Activated T-helper 1 cell treated with Interleukin-2 at 50 U/mL for 16 hours (primary cell): ENCODE results near the gene ANTXR2.

Experiments
- DNase-seq: peaks from one replicate; pipeline ENCODE4 v3.0.0-alpha.2; 2020; ENCODE audit warnings: low read depth

The ANTXR2 gene

GRCh38 chr4:79987401-79987800, 85.6 kb downstream of the ANTXR2 start:
- no peak for DNase-seq

GRCh38 chr4:79983431-79983830, 89.6 kb downstream of the ANTXR2 start:
- DNase-seq, result no peak

GRCh38 chr4:79982601-79983322, 90.3 kb downstream of the ANTXR2 start:
- no peak for DNase-seq

DNA sequence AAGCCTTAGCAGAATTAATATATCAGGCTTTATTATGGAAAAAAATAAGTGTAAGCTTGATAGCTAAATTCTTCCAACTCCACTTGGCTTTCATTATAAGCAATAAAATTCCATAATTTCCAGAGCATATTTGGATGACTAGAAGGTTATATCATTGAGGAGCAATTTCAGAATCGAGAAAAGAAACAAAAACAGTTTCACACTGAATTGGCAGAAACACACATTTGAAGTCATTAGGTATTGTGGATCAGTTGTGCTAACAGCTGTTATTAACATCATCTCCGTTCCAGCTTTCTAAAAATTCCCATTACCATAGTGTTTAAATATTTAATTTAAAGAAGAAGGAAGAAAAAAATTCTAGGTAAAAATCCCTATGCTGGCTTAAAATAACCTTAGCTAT, 92.6 kb downstream of the ANTXR2 start:
- DNase-seq, result no peak

- DNase-seq, result no peak
These were observed 93.1 kb downstream of the ANTXR2 start for GRCh38 chr4:79979785-79980437.

GRCh38 chr4:79977131-79977840, 95.7 kb downstream of the ANTXR2 start:
- DNase-seq, result no peak

DNA sequence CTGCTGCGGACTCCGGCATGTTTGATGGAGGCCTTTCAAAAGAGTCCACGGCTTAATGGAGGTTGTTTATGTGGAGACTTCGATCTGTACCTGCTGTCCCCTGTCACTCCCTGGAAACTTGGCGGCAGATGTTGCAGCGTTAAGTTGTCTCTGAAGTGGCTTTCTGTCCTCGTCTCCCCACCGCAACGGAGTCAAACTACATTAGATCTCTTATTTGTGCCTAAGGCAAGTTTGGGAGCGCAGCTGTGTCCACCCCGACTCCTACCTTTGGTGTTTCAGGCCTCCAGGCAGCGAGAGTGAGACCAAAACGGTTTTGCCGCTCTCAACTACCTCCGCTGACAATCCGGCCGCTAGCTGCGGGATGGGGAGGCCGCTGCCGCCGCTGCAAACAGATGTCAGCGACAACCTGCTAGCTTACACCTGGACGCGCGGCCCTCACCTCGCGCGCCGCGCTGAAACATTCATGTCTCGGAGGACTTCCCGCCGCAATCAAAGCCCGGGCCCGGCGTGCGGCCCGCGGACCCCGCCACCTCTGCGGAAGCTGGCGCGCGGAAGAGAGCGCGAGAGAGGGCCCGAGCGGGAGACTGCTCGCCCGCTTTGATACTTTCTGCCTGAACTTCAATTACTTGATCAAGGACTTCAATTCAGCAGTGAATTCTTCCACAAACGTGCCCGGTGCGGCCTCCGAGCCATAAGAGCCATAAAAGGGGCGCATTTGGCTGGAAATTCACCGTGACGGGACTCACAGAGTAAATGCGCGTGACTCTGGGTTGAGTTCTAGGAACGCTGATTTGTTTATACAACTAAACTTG, 108.4 kb downstream of the ANTXR2 start:
- no peak for DNase-seq

DNA sequence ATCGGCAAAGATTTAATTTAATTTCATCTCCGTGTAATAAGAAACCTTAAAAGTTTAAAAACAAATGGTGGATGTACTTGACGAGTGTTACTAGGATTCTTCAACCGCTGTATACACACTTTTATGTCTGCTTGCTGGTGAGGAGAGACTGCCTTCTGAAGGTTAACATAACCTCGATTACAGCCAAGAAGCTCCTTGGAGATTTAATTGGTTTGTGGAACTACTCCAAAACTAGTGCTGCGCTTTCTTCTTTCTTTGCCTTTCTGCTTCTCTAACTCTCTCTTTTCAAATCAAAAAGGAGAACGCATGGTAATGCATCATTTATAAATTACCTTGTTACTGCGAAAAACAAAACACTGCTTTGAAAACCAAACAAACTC, 109.0 kb downstream of the ANTXR2 start:
- no peak for DNase-seq

GRCh38 chr4:79959652-79960051, 113.4 kb downstream of the ANTXR2 start:
- DNase-seq, result no peak

GRCh38 chr4:79958466-79959264, 114.4 kb downstream of the ANTXR2 start:
- DNase-seq, result no peak

DNA sequence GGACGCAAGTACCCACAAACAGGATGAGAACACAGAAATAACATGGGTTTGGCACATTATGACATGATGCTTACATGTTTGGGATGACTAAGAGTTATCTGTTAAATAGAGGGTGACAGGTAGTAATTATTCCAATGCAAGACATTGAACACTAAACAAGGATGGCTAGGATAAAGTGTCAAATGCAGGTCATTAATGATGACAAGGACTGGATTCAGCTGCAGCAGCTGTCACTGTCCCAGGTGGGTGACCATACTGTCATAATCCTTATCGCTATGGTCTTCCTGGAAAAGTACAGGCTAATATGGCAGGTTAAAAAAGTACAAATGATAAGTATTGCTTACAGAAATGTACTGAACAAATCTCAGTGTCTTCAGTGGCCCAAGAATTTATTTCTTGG, 123.9 kb downstream of the ANTXR2 start:
- no peak for DNase-seq

DNA sequence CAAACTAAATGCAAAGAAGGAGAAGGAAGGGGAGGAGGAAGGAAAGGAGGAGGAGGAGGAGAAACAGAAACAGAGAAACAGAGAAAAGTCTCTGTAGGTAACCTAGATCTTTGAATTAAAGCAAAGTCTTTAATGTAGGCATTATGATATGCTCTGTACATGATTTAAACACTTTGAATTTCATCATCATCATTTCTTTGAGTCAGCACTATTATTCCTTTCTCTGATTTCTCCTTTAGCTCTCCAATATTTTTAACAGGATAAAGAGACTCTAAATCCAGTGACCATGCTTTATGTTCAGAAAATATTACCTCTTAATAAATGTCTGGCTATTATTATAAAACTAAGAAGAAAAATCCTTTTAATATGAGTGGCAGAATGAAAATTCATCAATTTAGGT, 124.3 kb downstream of the ANTXR2 start:
- DNase-seq, result no peak

DNA sequence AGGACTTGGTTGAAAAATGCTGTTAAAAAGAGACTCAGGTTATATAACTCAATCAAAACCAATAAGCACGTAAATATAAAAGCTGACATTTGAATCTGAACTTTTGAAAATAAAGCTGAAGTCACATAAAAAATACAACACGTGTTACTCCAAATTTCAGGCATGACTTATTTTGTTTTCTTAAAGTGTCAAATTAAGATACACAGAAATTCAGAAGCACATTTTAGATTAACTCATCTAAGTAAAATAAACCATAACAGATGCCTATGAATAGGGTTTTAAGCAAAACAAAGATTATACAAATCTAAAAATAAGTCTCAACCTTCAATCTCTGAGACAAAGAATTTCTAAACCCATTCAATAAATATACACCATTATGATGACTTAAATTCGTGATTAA, 124.8 kb downstream of the ANTXR2 start:
- DNase-seq, result no peak

GRCh38 chr4:79947386-79947785, 125.6 kb downstream of the ANTXR2 start:
- DNase-seq, result no peak

DNA sequence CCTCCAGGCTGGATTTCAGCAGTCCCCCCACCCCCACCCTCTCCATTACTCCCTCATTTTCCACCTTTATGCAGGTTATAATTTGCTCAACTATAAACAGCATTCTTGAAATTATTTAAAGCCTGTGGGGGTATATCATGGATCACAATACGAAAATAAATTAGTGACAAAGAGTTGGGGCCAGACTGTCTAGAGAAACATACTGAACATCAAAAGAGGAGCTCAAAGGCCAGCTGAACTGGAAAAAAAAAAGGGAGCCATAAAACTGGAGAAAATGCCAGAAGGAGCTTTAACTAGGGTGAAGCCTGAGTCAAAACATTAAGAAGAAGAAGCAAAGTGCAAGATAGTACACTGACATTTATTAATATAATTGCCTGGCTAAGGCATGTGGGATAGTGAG, 137.8 kb downstream of the ANTXR2 start:
- no peak for DNase-seq

GRCh38 chr4:79934660-79935059, 138.4 kb downstream of the ANTXR2 start:
- DNase-seq, result no peak

GRCh38 chr4:79927931-79928330, 145.1 kb downstream of the ANTXR2 start:
- no peak for DNase-seq

DNA sequence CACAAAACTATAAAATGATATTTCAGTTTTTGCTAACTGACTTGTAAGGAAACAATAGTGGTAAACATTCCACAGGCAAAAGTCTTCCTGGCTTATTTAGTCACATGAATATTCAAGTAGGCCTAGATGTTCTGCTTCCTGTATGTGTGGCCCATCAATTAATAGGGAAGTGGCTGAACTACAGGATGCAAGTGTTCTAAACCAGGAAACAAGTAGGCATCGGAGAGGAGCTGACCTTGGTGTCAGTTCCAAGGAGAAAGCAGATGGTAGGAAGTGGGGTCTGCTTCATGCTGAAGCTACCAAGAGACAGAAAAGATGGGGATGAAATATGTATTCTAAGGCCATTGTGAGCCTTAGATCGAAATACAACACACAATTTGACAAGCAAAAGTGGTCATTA, 149.7 kb downstream of the ANTXR2 start:
- no peak for DNase-seq

- no peak for DNase-seq
These were observed 151.0 kb downstream of the ANTXR2 start for GRCh38 chr4:79922011-79922410.

- DNase-seq, result no peak
These were observed 152.7 kb downstream of the ANTXR2 start for GRCh38 chr4:79920163-79920853.

DNA sequence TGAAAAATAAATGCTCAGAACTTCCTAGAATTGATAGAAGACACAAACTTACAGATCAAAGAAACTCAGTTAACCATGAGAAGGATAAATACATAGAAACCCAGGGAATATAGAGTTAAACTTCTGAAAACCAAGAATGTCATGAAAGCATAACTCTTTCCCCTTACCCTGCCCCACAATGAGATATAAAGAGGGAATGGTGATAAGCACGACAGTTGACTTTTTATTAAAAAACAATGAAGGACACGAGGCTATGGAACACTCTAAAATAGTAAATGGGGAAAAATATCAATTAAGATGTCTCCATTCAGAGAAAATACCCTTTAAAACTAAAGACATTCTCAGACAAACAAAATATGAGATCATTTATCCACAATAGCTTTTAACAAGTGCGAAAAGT, 154.7 kb downstream of the ANTXR2 start:
- DNase-seq, result no peak
